ENCODE data around the gene TBRG4. TPM values are rescaled to one million over a fixed set of nuclear protein-coding genes. Genes with fewer than 3 reads are reported as not detected.

TBRG4 gene
- total RNA-seq, 1 experiment from 2014 or later: 127 TPM

DNA sequence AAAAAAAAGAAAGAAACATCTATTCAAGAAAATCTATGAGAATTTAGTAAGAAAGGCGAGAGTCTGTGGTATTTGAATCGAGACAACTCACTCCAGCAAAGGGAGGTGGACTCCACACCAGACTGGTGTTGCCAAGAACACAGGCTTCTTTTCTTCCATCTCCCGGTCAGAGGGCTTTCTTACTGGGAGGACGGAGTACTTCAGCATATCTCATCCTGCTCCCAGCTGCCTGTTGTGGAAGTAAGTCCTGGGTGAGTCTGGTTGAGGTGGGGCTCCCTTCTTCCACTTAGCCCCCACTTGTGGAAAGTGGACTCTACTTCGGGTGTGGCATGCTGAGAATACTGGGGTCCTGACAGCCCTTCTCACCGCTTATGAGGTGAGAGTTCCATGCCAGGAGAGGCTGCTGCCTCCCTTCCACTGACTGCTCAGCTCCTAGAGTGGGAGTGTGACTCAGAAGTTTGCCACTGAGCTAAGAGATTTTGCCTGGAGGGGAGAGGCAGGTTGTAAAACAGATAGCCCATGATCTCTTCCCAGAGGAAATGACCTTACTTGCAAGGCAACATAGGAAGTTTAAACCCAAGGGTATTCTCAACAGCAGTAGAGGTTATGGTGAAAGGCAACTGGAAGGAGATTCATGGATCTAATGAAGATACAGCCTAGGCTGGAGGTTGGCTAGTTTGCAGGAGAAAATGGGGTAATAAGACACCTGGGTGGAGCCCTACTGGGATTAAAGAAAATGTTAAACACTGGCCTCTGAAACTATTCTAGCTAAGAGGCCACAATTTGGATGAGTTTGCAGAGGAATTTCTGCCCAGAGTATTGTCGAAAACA is 19.2 kb downstream of the TBRG4 start:
- Mint-ChIP-seq H3K27me3 (ENCODE audit: low read depth) (peaks cover 22% of the 10 kb centered on the region), H3K27ac (peak overlapping the region in 1 of 3 experiments; percentile 34; a peak in 1 of 7 replicates), H3K4me3 (no peak overlapping the region), H3K4me1 (peaks cover 14 to 15% of the 10 kb centered on the region in 2 experiments), H3K9me3 (peaks cover 2% of the 10 kb centered on the region in 2 experiments; a peak in 2 of 5 replicates), H3K36me3 (ENCODE audit: insufficient read depth in 1 of 3, low read depth in 3 of 3) (no peaks in the 10 kb centered on the region; a peak in 1 of 7 replicates)
- H3K14ac ChIP-seq (ENCODE audit: insufficient read depth, low read length): no peak overlapping the region
- no peaks in the 10 kb centered on the region for H4K20me1 ChIP-seq (ENCODE audit: control insufficient read depth, insufficient read depth, insufficient read length)
- no peak overlapping the region for H2BK12ac ChIP-seq (ENCODE audit: insufficient read length, low read depth, low read length)
- H2BK120ac ChIP-seq (ENCODE audit: low read depth, low read length, poor library complexity, severe bottlenecking): no peak overlapping the region
- H3K4me1 ChIP-seq (ENCODE audit: insufficient read depth, low read length): peaks cover 3% of the 10 kb centered on the region; the same call in 1 of the 2 replicates
- no peaks in the 10 kb centered on the region for H3K79me1 ChIP-seq (ENCODE audit: insufficient read depth, low read depth, low read length, poor library complexity, severe bottlenecking)
- no peak overlapping the region for H2BK20ac ChIP-seq (ENCODE audit: low read depth, low read length, poor library complexity, severe bottlenecking)
- no peak overlapping the region for H3K23ac ChIP-seq (ENCODE audit: insufficient read length, low read depth, low read length)
- no peak overlapping the region for H3K4ac ChIP-seq (ENCODE audit: low read depth, low read length)
- H2BK5ac ChIP-seq (ENCODE audit: insufficient read length, low read length): no peak overlapping the region
- no peak overlapping the region for H4K8ac ChIP-seq (replicated peaks; ENCODE audit: insufficient read length, low read depth, low read length)
- H2BK15ac ChIP-seq (ENCODE audit: low read depth, low read length): no peak overlapping the region
- H3T11ph ChIP-seq (ENCODE audit: low read length): no peak overlapping the region
- no peaks in the 10 kb centered on the region for H3K23me2 ChIP-seq (ENCODE audit: insufficient read length, low read depth, low read length, poor library complexity, severe bottlenecking)
- no peak overlapping the region for H3K56ac ChIP-seq (ENCODE audit: insufficient read length, low read depth, low read length)
- peak overlapping the region; percentile 30 for H3K18ac ChIP-seq (ENCODE audit: insufficient read length, low read depth, low read length)
- WGBS (ENCODE audit: extremely low coverage, insufficient read length, low lambda C conversion rate): no CpG with 5 or more reads among the region's 7 CpGs
- H3K27me3 ChIP-seq (ENCODE audit: insufficient read depth, low read length): no peaks in the 10 kb centered on the region
- no peak overlapping the region for H3K4me2 ChIP-seq (ENCODE audit: insufficient read depth, insufficient read length, low read length)
- H3K9me3 ChIP-seq (ENCODE audit: control insufficient read depth, low read depth, low read length): no peaks in the 10 kb centered on the region
- no peak overlapping the region for H3K9ac ChIP-seq (ENCODE audit: extremely low read depth, insufficient read length, low read length)
- TF ChIP-seq, protein P1, sequence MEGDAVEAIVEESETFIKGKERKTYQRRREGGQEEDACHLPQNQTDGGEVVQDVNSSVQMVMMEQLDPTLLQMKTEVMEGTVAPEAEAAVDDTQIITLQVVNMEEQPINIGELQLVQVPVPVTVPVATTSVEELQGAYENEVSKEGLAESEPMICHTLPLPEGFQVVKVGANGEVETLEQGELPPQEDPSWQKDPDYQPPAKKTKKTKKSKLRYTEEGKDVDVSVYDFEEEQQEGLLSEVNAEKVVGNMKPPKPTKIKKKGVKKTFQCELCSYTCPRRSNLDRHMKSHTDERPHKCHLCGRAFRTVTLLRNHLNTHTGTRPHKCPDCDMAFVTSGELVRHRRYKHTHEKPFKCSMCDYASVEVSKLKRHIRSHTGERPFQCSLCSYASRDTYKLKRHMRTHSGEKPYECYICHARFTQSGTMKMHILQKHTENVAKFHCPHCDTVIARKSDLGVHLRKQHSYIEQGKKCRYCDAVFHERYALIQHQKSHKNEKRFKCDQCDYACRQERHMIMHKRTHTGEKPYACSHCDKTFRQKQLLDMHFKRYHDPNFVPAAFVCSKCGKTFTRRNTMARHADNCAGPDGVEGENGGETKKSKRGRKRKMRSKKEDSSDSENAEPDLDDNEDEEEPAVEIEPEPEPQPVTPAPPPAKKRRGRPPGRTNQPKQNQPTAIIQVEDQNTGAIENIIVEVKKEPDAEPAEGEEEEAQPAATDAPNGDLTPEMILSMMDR (conservative IDR thresholded peaks at IDR 0.05): no peak
- no peak overlapping the region for H3K27ac ChIP-seq (ENCODE audit: insufficient read length, low read depth, low read length)
- H4K91ac ChIP-seq (ENCODE audit: insufficient read length, low read depth, low read length): no peak overlapping the region
- peak overlapping the region; percentile 46 for H2AFZ ChIP-seq (ENCODE audit: low read length)
- H4K5ac ChIP-seq (ENCODE audit: insufficient read length, low read depth, low read length): no peak overlapping the region
- no peaks in the 10 kb centered on the region for H3K79me2 ChIP-seq (ENCODE audit: insufficient read depth, low read length)
- H2AK5ac ChIP-seq (ENCODE audit: insufficient read length, low read length): no peak overlapping the region
- no peak for DNase-seq

All from H9 (cell line).